Mesangial cell (primary cell): ENCODE data around the gene FMNL2. TPM values are rescaled to one million over a fixed set of nuclear protein-coding genes. Genes with fewer than 3 reads are reported as not detected.

Experiments
- total RNA-seq: library from RNA; depleted of rRNA; stranded (reverse); fragments of >200 nt; gene quantifications from 2 replicates; pipeline ENCODE4 v1.2.3, GENCODE V29; 2015

The FMNL2 gene
- 21.7 and 28.8 TPM in 2 replicates for total RNA-seq

GRCh38 chr2:152335016-152335725 is at the start of gene FMNL2:
Gene FMNL2 (plus strand): TSS chr2:152335174.

Other genes starting within 250 kb of the FMNL2 start
- 0.13 and 0.16 TPM in 2 replicates for gene CACNB4, start 236.1 kb upstream of the FMNL2 start, total RNA-seq
- gene STAM2, start 159.4 kb upstream of the FMNL2 start, total RNA-seq = 6.8 and 10.6 TPM in 2 replicates